ENCODE measurements around the gene CACHD1.

Gene CACHD1

DNA sequence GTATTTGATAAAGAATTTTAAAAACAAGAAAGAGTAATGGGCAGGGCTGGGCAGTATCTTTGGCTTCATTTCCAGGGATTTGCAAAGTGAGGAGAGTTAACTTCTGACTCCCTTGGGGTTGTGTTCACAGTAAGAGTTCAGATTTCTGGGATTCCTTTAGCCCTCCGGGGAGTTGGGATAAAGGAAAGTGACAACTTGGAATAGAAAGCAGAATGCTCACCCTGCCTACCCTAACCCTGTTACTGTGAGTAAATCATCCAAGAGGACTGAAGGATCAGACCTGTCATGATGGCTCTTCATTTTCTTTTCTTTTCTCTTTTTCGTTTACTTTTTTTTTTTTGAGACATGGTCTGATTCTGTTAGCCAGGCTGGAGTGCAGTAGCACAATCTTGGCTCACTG lies 76.1 kb downstream of the CACHD1 start:
- DNase-seq (ENCODE audit: low spot score): no peak

DNA sequence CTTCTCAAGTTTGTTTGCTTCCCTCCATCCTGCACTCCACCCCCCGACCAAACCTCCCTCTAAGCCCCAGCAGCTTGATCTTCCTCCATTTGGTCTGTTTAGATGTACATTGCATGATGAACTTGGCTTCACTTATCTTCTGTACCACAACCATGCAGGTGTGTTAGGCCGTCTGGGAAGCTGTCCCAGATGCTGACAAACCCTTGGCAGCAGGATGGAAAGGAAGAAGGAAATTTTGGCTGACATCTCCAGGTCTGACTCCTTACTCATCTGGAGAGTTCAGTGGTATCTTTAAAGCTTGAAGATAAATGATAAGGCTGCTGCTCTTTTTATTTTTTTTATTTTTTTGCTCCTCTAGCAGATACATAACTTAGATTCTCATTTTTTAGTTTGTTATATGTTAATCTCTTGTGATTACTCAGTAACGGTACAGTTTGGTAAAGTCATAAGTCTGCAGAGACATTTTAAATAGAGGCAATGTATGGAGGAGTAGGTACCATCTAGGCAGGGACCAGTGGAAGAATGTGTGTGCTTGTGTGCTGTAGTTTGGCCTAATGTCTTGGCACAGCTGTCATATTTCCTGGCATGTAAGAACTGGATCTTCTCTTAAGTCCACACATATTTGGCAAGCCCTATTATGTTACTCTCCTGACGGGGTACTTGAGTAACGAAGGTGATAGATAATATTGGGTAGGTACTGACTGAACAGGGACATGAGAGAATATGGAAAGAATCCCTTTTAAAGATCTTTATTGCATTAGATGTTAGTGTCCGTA lies 79.7 kb downstream of the CACHD1 start:
- FAIRE-seq (no peak), DNase-seq (ENCODE audit: low spot score) (no peak)

More for the DNA sequence above, 76.1 kb downstream of the CACHD1 start:
- no peak for FAIRE-seq

DNA sequence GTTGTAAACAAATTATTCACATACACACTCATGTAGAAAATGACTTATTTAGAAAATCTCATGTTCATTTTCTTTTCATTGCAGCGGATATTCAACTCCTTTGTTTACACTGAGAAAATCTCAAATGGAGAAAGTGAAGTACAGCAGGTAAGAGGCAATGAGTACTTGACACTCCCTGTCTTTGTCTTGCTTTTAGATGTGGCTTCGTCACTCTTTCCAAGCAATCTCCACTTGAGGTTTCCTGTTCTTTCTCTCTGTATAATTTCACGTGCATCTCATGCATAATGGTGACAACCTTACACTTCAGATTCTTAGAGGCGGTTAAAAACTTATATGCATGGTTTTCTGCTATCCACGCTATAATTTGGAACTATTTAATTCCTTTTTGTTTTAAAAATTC lies 80.6 kb downstream of the CACHD1 start:
- FAIRE-seq: no peak

DNA sequence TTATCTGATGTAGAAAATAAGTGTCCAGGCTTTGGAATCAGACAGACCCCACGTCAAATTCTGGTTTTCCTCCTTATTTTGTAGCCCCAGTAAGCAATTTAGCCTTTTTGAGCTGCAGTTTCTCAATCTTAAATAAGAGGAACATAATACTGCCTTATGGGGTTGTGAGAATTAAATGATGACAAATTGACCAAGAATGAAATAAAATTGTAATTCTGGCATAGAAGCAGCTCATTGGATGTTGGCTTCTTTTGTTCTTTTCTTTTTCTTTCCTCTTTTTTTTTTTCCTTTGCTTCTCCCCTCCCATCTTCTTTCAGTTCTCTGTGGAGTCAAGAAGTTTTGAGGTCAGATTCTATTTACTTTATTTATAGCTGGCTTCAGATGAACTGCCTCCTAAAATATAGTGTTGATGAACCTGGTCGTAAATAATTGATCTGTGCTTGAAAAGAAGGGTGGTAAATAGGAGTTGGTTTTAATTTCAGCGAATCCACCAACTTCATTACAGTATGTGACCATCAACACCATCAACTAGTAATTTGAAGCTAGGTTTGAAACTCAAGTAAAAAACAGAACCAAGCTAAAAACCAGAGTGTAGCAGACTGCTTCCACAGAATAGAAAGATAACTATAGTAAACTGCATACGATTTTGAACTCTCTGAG lies 81.1 kb downstream of the CACHD1 start:
- DNase-seq (ENCODE audit: low spot score): no peak
- FAIRE-seq: no peak

More for the DNA sequence above, 80.6 kb downstream of the CACHD1 start:
- DNase-seq (ENCODE audit: low spot score): no peak

DNA sequence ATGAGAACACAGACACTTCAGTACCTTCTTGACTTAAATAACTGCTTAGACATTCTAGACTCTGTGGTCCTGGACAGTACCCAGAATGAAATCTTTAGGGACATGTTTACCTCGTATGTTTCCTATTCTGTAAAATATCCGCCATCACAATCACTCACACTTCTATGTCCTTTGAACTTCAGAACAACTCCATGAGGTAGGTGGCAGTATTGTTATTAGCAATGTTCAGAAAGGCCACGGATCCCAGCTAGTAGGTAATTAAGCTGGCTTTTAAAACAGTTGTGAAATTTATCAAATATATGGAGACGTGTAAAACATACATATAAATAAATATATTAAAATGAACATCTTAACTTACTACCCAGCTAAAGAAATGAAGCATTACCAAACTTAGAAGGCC lies 83.4 kb downstream of the CACHD1 start:
- FAIRE-seq: no peak
- no peak for DNase-seq (ENCODE audit: low spot score)

DNA sequence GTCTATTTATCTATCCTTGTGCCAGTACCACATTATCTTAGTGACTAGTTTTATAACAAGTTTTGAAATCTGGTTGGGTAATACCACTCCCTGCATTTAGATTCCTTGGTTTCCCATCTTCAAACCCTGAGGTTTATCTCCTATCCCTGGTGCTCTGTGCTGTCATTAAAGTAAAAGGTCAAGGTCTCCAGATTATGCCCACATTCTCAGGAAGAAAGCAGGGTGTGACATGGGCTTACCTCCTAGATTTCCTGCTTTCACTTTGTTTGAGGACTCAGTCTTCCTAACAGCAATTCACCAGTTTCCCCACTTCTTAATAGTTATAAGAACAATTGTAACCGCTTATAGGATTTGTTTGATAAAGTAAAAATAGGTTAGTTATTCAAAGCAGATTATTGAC lies 86.0 kb downstream of the CACHD1 start:
- no peak for DNase-seq (ENCODE audit: low spot score)
- no peak for FAIRE-seq

DNA sequence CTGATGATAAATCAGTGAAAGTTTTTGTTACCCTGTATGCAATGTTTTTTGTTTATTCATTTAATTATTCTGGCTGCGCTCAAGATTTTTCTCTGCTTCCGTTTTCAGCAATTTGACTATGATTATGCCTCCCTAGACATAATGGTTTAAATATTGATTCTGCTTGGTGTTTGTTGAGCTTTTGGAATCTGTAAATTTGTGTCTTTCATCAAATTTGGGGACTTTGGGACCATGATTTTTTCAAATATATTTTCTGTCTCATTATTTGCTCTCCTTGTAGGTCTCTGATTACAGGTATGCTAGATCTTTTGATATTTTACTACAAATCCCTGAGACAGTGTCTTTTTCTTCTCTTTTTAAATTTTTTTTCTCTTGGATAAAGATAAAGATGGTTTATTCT lies 92.1 kb downstream of the CACHD1 start:
- FAIRE-seq: no peak

DNA sequence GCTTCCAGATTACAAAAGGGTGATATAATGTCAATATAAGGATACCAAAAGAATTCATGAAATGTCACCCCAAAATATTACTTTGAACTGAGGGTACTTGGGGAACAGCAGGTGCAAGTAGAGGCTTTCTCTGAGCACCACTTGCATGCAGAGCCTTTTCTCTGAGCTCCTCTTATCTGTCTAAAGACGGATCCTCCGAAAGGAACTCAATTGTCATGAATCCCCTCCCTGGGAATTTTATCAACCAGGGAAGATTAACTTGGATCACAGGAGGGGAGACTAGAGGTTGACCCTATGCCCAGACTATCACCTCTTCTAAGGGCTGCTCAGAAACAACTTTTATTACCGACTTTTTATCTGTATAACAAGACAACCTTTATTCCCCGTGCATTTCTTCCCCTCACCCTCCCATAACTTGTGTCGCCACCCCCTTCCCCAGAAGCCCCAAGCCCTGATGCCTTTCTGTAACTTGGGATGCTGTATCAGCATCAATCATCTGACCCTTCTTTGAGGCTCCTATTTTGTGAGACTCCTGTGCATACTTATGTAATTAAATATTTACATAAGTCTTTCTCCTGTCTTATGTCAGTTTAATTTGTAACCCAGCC lies 94.1 kb downstream of the CACHD1 start:
- DNase-seq (ENCODE audit: low spot score) (no peak), FAIRE-seq (no peak)

More for the DNA sequence above, 92.1 kb downstream of the CACHD1 start:
- DNase-seq (ENCODE audit: low spot score): no peak

DNA sequence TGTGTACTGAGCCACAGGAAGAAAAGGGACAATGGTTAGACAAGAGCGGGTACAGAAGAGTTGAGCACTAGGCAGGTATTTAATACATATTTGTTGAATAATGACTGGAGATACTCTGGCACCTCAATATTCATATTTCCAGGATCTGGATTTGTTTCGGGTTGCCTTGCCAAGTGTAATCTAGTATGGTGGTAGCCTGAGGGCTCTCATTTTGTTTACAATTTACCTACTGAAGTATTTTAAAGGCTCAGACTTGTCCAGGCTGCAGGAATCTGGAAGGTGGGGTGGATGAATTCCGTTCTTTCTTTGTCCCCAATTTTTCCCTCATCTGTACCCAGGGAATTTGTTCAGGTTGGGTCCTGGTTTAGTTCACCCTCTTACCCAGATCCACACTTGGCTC lies 95.0 kb downstream of the CACHD1 start:
- DNase-seq (ENCODE audit: low spot score): no peak
- FAIRE-seq: no peak

DNA sequence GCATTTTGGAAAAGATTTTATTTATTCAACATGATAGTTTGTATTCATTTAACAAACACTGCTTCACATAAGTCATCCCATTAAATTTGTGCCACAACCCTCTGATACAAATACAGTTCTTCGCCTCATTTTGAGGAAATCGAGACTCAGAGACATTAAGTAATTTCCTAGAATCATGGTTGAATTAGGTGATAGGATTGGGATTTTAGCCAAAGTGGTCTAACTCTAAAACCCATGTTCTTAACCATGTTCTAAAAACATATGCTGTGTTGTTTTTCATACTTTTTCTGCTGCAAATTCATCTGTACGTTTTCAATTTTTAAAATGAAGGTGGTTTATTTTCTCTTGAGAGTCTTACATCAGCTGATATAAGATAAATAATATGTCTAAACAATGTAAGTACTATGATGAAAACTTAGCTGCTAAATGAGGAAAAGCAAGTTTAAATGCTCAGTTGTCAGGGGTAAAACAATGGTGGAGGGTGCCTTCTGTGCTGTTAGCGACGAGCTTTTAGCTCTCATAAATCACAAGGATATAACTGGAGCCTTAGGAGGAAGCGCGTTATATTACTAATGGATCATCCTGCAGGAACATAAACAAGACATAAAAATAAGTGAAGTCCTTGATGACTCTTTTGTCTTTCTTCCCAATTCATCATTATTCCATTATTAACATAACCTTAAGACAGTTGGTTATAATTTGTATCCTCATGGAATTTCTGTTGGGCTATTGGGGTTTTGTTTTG lies 97.7 kb downstream of the CACHD1 start:
- FAIRE-seq (no peak), DNase-seq (ENCODE audit: low spot score) (no peak)

DNA sequence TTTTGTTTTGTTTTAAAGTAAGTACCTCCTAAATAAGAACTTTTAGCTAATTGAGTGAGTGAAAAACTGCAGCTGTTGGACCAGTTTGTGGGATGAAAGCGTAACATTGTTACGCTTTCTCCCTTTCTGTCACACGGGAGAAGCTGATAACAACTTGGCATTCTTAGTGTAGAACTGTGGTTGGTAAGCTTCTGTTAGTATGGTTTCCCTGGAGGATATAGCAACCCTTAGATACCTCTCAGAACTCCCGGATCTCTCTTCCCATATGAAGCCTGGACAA lies 98.2 kb downstream of the CACHD1 start:
- no peak for FAIRE-seq
- DNase-seq (ENCODE audit: low spot score): no peak

DNA sequence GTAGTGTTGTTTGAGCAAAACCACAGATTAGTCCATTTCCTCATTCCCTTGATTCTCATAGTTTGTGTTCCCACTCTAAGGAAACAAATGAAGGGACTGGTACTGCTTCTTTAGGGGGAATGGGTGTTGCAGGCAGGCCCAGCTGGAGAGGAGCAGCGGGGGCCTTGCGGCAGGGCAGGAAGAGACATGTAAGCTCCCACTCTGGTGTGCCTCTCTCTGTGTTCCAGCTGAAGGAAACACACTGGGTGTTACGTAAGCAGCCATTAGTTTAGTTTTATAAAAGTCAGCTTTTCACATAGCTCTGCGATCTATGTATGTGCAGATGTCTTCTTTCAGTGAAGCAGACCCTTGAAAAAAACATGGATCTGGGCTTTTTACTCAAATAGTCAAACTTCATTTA lies 99.5 kb downstream of the CACHD1 start:
- DNase-seq (ENCODE audit: low spot score): no peak
- no peak for FAIRE-seq

DNA sequence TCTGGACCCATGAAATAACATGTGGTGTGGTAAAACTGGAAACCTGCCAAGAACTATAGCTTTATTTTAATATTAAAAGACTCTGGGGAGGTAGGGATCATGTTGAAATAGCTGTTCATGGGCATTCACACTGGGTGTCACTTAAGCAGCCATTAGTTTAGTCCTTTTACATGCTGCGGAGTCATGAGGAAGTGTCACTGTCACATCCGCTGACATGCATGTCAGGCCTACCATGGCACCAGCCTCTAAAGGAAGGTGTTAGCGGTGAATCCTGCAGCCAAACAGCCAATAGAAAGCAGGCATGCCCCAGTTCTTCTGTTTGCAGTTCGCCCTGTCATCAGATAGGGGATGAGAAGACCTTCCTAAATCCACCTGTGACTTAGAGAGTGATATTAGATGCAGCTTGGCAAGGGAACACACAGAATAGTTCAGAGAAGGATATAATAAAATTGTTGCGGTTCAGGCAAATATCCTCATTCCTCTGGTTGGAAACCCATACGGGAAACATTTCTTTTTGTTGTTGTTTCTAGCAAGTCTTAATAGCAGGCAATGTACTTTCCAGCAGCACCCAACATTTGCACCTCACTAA lies 100.4 kb downstream of the CACHD1 start:
- DNase-seq (ENCODE audit: low spot score) (no peak), FAIRE-seq (no peak)

DNA sequence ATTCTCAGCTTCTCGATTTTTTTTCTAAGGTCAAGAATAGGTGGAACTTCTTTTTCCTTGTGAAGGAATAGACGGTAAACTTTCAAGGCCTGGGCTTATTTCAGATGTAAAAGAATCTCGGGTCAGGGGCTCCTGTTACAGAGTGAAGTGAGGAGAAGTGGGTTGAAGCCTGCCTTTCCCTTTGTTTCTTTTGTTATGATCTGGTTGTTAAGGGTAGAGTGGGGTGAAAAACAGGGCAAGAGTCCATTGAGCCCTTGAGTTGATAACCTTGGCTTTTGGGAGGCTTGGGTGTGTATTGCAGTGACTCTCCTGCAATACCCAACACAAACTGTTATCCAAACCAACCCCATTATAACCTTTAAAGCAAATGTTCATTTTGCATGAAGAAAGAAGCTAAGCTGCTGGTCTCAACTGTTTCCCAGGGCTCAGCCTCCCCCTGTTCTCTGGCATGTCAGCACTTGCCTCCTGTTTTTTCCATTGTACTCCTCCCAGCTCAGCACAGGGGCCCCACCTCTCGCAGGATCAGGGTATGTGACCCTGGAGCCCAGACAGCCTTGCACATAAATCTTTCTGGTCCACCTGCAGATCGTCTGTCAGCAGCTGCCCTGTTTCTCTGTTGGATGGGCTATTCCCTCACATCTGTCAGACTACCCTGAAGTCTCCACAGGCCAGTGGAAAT lies 102.4 kb downstream of the CACHD1 start:
- no peak for FAIRE-seq

DNA sequence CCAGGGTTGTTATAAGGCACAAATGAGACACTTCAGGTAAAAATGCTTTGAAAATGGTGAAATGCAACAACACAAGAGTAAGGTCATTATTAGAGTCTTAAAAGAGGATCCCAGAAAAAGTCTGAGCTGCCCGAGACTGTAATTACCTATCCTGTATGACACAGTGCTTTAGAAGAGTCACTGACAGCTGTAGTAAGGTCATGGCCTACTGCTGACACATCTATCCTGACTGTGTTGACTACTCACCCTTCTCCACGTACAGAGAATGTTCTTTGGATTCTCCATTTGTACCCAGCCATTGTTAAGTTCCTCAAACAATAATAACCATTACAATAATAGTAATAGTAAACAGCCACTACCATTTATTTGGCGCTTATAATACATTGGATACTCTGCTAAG lies 104.4 kb downstream of the CACHD1 start:
- no peak for DNase-seq (ENCODE audit: low spot score)
- no peak for FAIRE-seq

More for the DNA sequence above, 102.4 kb downstream of the CACHD1 start:
- DNase-seq (ENCODE audit: low spot score): no peak

DNA sequence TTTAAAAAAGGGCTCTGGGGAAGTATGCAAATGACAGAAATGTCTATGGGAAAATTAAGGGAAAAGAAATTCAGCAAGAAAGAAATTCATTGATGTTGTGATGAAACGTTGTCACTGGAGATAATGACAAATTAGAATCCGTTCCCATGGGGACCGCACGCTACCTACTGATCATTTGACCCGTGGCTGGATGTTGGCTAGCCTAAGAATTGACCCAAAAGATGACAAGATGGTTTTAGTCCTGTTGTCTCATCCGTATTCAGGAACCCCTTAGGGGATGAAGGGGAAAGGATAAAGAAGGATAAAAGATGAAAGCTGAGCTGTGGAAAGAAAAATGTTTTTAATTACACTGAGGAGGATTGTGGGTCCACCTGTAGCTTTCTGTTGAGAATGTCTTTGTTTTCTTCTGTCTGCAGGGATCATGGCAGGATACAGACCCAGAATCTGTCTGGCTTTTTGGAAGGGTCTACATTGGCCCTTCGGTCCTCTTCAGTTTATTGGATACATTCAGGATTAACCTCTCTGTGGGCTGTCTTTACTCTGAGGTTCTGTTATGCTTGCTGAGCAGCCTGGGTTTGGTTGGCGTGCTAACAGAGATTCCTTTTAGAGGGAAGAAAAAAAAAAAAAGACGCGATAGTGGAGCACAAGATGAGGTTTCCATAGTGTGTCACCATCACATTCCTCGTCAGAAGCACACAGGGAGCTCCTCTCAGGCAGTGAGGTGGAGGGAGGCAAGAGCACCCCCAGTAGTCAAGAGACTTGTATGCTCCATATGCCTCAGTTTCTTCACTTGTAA lies 106.2 kb downstream of the CACHD1 start:
- DNase-seq (ENCODE audit: low spot score) (no peak), FAIRE-seq (no peak)

DNA sequence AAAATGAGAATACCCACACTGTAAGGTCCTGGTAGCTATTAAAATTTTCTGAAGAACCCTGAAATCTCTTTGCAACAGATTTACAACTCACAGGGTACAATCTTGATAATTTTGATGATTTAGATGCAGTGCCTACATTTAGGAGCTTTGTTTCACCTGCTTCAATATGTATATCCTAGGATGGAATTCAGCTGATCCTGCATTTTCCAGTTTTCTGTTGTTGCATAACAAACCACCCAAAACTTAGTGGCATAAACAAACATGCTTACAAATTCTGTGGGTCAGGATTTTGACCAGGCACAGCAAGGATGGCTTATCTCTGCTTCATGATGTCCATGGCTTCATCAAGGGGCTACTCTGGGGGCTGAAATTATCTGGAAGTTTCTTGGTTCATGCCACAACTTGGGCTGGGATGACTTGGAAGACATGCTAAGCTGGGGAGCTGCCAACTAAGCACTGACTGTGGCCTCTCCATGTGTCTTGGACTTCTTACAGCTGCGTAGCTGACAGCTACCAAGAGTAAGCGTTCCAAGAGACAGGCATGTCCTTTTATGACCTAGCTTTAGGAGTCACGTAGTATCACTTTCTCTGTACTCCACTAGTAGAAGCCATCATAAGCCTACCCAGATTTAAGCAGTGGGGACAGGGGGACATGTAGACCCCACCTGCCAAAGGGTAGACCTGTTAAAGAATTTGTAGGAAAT lies 108.5 kb downstream of the CACHD1 start:
- DNase-seq (ENCODE audit: low spot score) (no peak), FAIRE-seq (no peak)

DNA sequence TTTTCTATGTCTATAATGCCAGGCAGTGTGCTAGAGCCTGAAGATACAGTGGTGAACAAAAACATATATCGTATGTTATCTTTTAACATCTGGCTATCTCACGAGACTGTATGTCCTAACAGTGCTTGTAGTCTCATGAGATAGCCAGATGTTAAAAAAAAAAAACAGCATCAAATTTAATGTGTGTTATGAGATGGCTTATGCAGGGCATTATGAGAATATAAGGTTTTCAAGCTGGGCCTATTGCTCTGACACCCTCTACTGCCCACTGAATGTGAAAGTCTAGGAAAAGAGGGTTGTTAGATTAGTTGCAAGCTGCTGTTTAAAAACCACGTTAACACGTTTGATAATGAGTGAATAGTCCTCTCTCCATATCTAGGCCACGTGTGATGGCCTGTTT lies 109.8 kb downstream of the CACHD1 start:
- DNase-seq (ENCODE audit: low spot score): no peak
- no peak for FAIRE-seq

DNA sequence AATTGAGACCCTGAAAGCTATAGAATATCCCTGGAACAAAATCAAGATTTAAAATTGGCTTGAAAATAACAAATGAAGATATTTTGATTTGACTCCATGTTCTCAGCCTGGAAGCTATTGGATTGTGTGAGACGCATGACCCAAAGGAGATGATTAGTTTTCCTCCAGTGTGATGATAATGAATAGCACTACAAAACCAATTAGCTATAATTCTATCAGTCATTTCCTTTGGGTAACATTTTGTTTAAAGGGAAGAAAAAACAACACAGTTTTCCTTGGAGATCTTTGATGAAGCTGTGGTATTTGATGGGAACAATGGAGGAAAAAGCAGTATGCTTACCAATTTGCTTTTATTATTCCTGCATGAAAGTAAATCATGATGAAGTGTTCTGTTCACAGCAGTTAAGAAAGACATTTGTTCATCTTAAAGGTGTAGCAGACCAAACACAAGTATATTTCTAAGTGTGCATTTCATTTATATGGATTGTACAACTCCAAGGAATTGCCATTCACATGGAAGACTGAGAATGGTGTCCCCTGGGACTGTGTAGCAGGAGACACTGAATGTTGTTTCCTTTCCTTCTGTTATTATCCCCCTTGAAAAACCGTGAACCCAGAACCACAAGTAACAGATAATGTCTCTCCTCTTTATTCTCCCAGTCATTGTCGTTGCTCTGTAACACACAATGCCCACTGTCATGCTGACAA lies 111.4 kb downstream of the CACHD1 start:
- FAIRE-seq (no peak), DNase-seq (ENCODE audit: low spot score) (no peak)

All from urothelium cell line (cell line).